Mucosa of descending colon (tissue), 3 donors: ENCODE data around the gene TTC34. TPM values are rescaled to one million over a fixed set of nuclear protein-coding genes. Genes with fewer than 3 reads are reported as not detected.

Experiments used
- ATAC-seq: fragments of 200-7000 bp; cut with Tn5 transposase; one replicate; pipeline ENCODE4 v1.9.1; 2020; ENCODE audit warnings: mild to moderate bottlenecking, moderate library complexity
- DNase-seq, 3 donors: peaks; one replicate each; pipeline ENCODE4 v3.0.0-alpha.2; 2020
- H3K36me3 ChIP-seq: fragments of 200-600 bp; one replicate; pipeline ENCODE4 v1.8.0; 2021; ENCODE audit warnings: low read depth, mild to moderate bottlenecking
- H3K4me1 ChIP-seq: fragments of 200-600 bp; one replicate; pipeline ENCODE4 v1.8.0; 2021; ENCODE audit warnings: low read depth, mild to moderate bottlenecking
- H3K4me3 ChIP-seq: fragments of 200-600 bp; one replicate; pipeline ENCODE4 v1.8.0; 2021; ENCODE audit warnings: mild to moderate bottlenecking
- H3K9me3 ChIP-seq: fragments of 200-600 bp; one replicate; pipeline ENCODE4 v1.8.0; 2021; ENCODE audit warnings: mild to moderate bottlenecking
- CTCF ChIP-seq: fragments of 200-600 bp; IDR thresholded peaks from one replicate; pipeline ENCODE4 v1.8.0; 2022; ENCODE audit warnings: antibody characterized with exemption, mild to moderate bottlenecking
- intact Hi-C, 2 donors: fragments of 100-400 bp; cut with DNase I in 1 of 2; cut with micrococcal nuclease in 1 of 2; formaldehyde crosslinking; loops; one replicate each; pipeline versions ENCODE4 v1.11.0 to v1.11.1; 2022; cut with DNase I, micrococcal nuclease
- total RNA-seq, 3 donors: library from RNA; stranded (reverse); fragmentation: NEBNext Ultra II Directional in 2 of 3; extraction: Animal tissue kit (Norgen Biotek cat#: 25700) in 2 of 3; gene quantifications; one replicate each; pipeline versions ENCODE4 v1.2.1 to v1.2.4, GENCODE V29; 2021 to 2023
- donor health status: DM: no; HTN: no; CAD: no; lungs with moderate emphysema.
- donor health status: DM: no; HTN: no; CAD: no.
- donor health status: DM: no; HTN: yes; CAD: no.

The TTC34 gene
- total RNA-seq, 3 donors from 2014 or later: 0.43 to 1.1 (median 0.61) TPM

GRCh38 chr1:2784854-2785630 lies 16.5 kb downstream of the TTC34 start:
- Histone ChIP-seq H3K4me3 (no peak overlapping the region), H3K9me3 (peaks cover 7% of the 10 kb centered on the region), H3K36me3 (no peaks in the 10 kb centered on the region), H3K4me1 (no peaks in the 10 kb centered on the region)
- ATAC-seq (no peak), DNase-seq (peak in 1 of 3 donors; percentile 32)
- TF ChIP-seq CTCF: no peak
- intact Hi-C loops: no loop called here

GRCh38 chr1:2783435-2784397 lies 17.8 kb downstream of the TTC34 start:
- DNase-seq: no peak
- no peaks in the 10 kb centered on the region for H3K36me3 ChIP-seq
- no peak for ATAC-seq
- H3K9me3 ChIP-seq: peaks cover 7% of the 10 kb centered on the region
- no peak for TF ChIP-seq CTCF
- H3K4me1 ChIP-seq: no peaks in the 10 kb centered on the region
- H3K4me3 ChIP-seq: no peak overlapping the region
- intact Hi-C loops: no loop called here

GRCh38 chr1:2783069-2783434 lies 18.4 kb downstream of the TTC34 start:
- Histone ChIP-seq H3K4me1 (no peaks in the 10 kb centered on the region), H3K4me3 (no peak overlapping the region), H3K9me3 (peaks cover 7% of the 10 kb centered on the region), H3K36me3 (no peaks in the 10 kb centered on the region)
- intact Hi-C loops: no loop called here
- no peak for TF ChIP-seq CTCF
- DNase-seq (no peak), ATAC-seq (no peak)

- DNase-seq: no peak
- Histone ChIP-seq H3K9me3 (peaks cover 7% of the 10 kb centered on the region), H3K36me3 (no peaks in the 10 kb centered on the region), H3K4me1 (no peaks in the 10 kb centered on the region), H3K4me3 (no peak overlapping the region)
- no peak for ATAC-seq
- TF ChIP-seq CTCF: no peak
- intact Hi-C loops: no loop called here
Observed at GRCh38 chr1:2781627-2782026, 19.9 kb downstream of the TTC34 start.

GRCh38 chr1:2778220-2778592 lies 23.3 kb downstream of the TTC34 start:
- DNase-seq (no peak), ATAC-seq (no peak)
- intact Hi-C loops: no loop called here
- H3K4me1 ChIP-seq: no peaks in the 10 kb centered on the region
- H3K4me3 ChIP-seq: no peak overlapping the region
- no peak for TF ChIP-seq CTCF
- H3K36me3 ChIP-seq: no peaks in the 10 kb centered on the region
- peaks cover 7% of the 10 kb centered on the region for H3K9me3 ChIP-seq
